ENCODE measurements around the gene MCU.
"Not testable (repeated sequence)": the region's sequence is repeated elsewhere in the genome, so short reads cannot be mapped to it uniquely, and the experiment has no call there.

MCU gene

GRCh38 chr10:72691863-72692743 is at the start of gene MCU:
Gene MCU, plus strand, starts transcription at chr10:72692143. Its CDS starts 9 bp downstream, at chr10:72692152.
- peak; percentile 94 for DNase-seq

- no peak for DNase-seq
Measured at GRCh38 chr10:72642318-72642717, 49.6 kb upstream of the MCU start.

DNA sequence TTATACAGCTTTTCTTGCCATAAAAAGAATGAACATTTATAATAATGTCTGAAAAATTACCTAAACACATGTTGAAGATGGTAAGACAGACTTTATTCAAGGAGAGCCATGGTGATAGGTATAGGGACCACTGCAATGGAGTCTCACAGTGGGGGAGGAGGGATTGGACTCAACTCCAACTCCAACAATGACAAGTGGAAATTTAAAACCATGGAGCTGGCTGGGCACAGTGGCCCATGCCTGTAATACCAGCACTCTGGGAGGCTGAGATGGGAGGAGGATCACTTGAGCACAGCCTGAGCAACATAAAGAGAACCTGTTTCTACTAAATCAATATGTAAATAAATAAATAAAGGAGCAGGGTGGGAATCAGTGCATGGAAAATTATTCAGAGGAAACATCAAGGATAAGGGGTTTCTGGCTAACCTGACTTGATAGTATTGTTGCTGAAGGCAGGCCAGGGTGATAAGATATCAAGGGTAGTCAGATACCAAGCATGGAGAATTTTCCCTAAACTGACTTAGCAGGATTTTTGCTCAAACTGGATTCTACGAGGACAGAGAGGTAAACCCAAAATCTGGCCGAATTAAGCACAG is 46.6 kb upstream of the MCU start:
- no peak for DNase-seq

DNA sequence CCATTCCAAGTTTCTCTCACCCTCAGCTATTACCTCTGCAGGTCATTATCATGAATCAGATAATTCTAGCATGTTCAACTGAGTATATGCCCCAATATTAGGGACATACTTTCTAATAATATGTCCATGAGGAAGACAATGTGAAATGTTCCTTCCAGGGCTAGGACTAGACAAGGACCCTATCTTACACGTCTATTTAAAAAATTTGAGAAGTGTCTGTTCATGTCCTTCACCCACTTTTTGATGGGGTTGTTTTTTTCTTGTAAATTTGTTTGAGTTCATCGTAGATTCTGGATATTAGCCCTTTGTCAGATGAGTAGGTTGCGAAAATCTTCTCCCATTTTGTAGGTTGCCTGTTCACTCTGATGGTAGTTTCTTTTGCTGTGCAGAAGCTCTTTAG is 45.0 kb upstream of the MCU start:
- DNase-seq = not testable (repeated sequence)

DNA sequence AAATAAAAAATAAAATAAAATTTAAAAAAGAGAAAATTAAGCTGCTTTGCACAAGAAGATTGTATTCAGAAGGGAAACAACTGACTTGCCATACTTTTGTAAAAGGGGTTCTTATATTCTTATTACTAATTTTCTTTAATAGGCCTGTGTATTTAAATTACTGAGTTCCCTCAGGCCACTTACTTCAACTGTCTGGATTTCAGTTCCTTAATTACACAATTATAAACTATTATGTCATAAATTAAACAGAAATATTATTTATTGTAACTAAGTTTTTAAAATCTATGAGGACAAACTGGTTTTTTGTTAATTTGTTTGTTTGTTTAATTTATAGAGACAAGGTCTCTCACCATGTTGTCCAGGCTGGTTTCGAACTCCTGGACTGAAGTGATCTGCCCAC is 43.6 kb upstream of the MCU start:
- no peak for DNase-seq

GRCh38 chr10:72649291-72649690 is 42.7 kb upstream of the MCU start:
- DNase-seq = no peak

GRCh38 chr10:72653383-72654096 is 38.4 kb upstream of the MCU start:
- no peak for DNase-seq

- no peak for DNase-seq
Measured at GRCh38 chr10:72654720-72655119, 37.2 kb upstream of the MCU start.

DNA sequence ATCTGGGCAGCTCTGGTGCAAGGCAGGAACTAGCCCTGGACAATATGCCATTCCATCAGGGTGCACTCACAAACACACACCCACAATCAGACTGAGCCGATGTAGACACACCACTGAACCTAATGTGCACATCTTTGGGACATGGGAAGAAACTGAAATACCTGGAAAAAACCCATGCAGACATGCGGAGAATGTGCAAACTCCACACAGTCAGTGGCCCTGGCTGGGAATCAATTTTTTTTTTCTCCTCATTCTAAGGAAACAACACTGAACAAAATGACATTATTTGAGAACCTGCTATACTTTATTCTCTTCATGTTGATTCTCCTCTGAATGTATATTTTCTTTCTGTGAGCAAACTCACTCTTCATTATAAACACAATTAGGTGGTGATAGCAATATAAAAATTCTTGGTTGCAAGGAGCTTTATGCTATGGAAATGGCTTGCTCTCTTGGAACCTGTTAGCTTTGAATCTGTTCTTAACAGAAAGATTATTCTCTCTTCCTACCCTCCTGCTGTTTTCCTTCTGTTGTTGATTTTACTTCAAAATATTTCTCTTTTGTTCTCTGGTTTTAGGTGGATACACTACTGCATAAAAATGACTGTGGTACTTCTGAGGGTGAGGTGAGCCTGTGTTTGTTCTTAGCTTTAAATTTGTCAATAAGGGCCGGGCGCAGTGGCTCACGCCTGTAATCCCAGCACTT is 33.1 kb upstream of the MCU start:
- no peak for DNase-seq

- DNase-seq = no peak
Measured at GRCh38 chr10:72659694-72660093, 32.2 kb upstream of the MCU start.

- no peak for DNase-seq
Measured at GRCh38 chr10:72660220-72660619, 31.7 kb upstream of the MCU start.

DNA sequence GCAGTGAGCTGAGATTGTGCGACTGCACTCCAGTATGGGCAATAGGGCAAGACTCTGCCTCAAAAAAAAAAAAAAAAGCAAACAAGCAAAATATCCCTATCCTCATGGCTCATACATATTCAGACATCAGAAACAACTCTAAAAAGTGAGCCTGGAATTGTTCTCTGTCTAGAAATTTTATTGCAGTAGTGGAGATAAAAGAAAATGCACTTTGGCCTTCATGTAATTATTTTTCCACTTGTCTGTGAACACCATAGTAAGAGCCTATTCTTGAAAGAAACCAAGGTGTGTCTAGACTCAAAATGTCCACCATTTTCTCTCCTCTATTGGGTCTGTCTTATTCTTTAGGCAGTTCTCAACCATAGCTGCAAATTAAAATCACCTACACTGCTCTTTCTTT is 30.5 kb upstream of the MCU start:
- DNase-seq = no peak

- DNase-seq = no peak
Measured at GRCh38 chr10:72663971-72664370, 28.0 kb upstream of the MCU start.

GRCh38 chr10:72665925-72666324 is 26.0 kb upstream of the MCU start:
- DNase-seq = no peak

DNA sequence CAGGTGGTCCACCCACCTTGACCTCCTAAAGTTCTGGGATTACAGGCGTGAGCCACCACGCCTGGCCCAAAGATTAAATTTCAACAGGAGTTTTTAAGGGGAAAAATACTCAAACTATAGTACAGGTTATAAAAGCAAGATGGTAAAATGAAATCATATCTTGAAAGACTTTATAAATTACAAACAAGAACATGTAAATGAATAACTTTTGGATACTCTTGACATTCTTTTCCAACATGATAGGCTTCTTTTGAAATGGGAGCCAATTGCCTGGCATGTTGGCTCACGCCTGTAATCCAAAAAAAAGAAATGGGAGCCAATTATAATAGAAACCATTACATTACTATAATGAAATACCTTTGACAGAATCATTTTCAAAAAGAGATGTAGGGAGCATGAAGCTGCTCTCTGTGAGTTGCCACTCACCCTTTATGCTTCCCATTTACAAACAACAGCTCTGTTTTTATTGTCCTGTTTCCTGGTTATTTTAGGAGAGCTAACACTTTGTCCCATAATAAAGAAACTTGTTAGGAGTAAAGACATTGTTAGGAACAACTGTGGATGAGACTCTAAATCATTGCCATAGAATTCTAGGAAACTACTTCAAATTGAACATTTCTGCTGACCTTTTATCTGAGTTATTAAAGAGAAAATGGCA is 24.6 kb upstream of the MCU start:
- DNase-seq = no peak

GRCh38 chr10:72673280-72673679 is 18.7 kb upstream of the MCU start:
- no peak for DNase-seq

GRCh38 chr10:72674174-72674573 is 17.8 kb upstream of the MCU start:
- DNase-seq = not testable (repeated sequence)

DNA sequence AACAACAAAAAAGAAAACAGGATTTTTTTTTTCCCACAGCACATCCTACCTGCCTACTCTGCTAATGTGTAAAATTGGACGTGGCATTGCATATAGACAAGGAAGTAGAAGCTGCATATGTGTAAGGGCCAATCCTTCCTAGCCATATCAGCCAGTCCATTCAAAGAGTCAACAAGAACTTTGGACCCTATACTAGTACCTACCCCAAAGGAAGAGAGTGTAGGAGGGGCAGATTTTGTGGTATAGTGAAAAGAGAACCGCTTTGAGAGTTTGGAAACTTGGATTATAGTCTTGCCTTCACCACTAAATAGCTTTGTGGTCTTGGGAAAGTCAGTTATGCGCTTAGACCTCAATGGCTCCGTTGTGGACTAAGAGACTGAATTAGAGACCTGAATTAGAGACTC is 12.1 kb upstream of the MCU start:
- DNase-seq = no peak

GRCh38 chr10:72682638-72683037 is 9.3 kb upstream of the MCU start:
- no peak for DNase-seq

DNA sequence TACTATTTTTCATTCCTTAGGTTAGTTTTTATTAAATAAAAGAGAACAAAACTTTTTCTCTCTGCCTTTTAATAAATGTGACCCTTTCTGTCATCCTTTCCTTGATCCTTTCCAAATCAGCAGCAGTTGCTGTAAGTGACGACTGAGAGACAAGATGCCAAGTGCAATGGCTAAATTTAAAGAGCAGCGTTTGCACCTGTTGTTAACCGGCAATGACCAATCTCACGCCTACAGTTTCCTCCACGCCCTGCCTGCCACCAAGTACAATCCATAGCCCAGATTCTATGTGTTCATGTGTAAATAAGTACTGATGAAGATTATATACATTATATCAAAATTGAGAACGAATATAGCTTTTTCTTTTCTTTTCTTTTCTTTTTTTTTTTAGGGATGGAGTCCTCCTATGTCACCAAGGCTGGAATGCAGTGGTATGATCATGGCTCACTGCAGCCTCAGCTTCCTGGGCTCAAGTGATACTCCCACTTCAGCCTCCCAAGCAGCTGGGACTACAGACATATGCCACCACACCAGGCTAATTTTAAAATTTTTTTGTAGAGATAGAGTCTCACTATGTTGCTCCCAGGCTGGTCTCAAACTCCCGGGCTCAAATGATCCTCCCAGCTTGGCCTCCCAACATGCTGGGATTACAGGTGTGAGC is 6.5 kb upstream of the MCU start:
- DNase-seq = no peak

DNA sequence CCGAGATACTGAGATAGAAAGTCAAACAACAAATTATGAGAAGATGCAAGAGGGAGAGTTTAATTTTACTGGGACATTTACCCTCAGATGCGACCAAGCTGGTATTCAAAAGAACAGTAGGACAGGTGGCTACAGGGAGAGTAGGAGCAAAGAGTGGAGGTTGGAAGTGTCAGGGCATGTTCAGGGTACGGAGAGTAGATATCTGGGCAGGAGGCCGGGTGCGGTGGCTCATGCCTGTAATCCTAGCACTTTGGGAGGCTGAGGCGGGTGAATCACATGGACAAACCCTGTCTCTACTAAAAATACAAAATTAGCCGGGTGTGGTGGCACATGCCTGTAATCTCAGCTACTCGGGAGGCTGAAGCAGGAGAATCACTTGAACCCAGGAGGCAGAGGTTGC is 5.5 kb upstream of the MCU start:
- DNase-seq = not testable (repeated sequence)

DNA sequence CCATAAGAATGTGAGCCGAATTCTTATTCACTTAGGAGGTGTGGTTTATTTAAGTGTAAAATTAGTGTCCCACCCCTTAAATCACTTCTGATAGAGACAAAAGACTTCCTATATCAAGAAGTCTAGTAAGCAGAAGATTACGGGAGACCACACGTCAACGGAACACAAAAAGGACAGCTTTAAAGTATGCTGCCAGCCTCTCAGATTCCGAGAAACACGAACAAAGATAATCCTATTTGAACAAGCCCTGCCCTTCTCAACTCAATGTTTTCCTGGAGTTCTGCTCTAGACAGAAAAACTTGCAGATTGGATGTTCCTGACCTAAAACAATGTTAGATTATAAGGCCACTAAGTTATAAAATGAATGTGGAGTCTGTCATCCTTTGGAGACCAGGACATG is 4.9 kb upstream of the MCU start:
- DNase-seq = no peak

Data from stimulated activated CD4-positive, alpha-beta T cell treated with anti-CD3 and anti-CD28 coated beads, Interleukin-4, amount 100 ng/mL, for 24 hours (primary cell).